MCF 10A (cell line): ENCODE results near the gene DUSP9. TPM values are rescaled to one million over a fixed set of nuclear protein-coding genes. Genes with fewer than 3 reads are reported as not detected.
A peak's percentile ranks its signal among the peaks of the same experiment; 100 is the strongest.

Experiments
- BruUV-seq: library from RNA; stranded (reverse); fragments of 400-500 nt; replicated peaks from 2 replicates; lab custom pipeline; 2021; lab: Mats Ljungman, UMichigan
- CTCF ChIA-PET: fragments of 300-600 bp; sonication (Branson Sonifier 250); formaldehyde crosslinking; extraction: SDS; loops from one replicate; lab custom pipeline; 2021; ENCODE audit warnings: antibody characterized with exemption, inconsistent platforms; lab: Yijun Ruan, JAX
- POLR2A ChIA-PET: fragments of 300-600, 350-650 bp; sonication (Branson Sonifier 250); formaldehyde crosslinking; extraction: SDS; loops from one replicate; lab custom pipeline; 2020; ENCODE audit warnings: antibody characterized with exemption, inconsistent platforms; lab: Yijun Ruan, JAX
- DNase-seq: peaks from one replicate; pipeline ENCODE4 v3.0.0-alpha.2; 2018; ENCODE audit not compliant: unreplicated experiment
- H3K27ac Mint-ChIP-seq: one replicate; pipeline ENCODE4 v1.8.0; 2022; ENCODE audit warnings: mild to moderate bottlenecking, low read depth, mixed read lengths; ENCODE audit not compliant: unreplicated experiment
- H3K27me3 Mint-ChIP-seq: one replicate; pipeline ENCODE4 v1.8.0; 2022; ENCODE audit warnings: mixed read lengths; ENCODE audit not compliant: insufficient read depth, unreplicated experiment
- H3K36me3 Mint-ChIP-seq: one replicate; pipeline ENCODE4 v1.8.0; 2022; ENCODE audit warnings: mild to moderate bottlenecking, moderate library complexity, mixed read lengths; ENCODE audit not compliant: insufficient read depth, unreplicated experiment
- H3K4me1 Mint-ChIP-seq: one replicate; pipeline ENCODE4 v1.8.0; 2022; ENCODE audit warnings: mixed read lengths; ENCODE audit not compliant: insufficient read depth, unreplicated experiment
- H3K4me3 Mint-ChIP-seq: one replicate; pipeline ENCODE4 v1.8.0; 2022; ENCODE audit warnings: mild to moderate bottlenecking, moderate library complexity, mixed read lengths; ENCODE audit not compliant: unreplicated experiment
- H3K9me3 Mint-ChIP-seq: one replicate; pipeline ENCODE4 v1.8.0; 2022; ENCODE audit warnings: mixed read lengths; ENCODE audit not compliant: unreplicated experiment
- intact Hi-C: fragments of 100-400 bp; cut with micrococcal nuclease; formaldehyde crosslinking; loops from 2 replicates; pipeline ENCODE4 v1.14.1; 2022
- total RNA-seq: library from RNA; stranded (reverse); gene quantifications from 2 replicates; pipeline ENCODE4 v1.2.3, GENCODE V29; 2022
- TF ChIP-seq, protein P1 (sequence below): fragments of 200-600 bp; IDR thresholded peaks from one replicate; pipeline ENCODE4 v1.8.0; 2022; ENCODE audit warnings: antibody characterized with exemption, mild to moderate bottlenecking; ENCODE audit not compliant: unreplicated experiment

The DUSP9 gene
- total RNA-seq, 1 experiment from 2014 or later = not detected

DNA sequence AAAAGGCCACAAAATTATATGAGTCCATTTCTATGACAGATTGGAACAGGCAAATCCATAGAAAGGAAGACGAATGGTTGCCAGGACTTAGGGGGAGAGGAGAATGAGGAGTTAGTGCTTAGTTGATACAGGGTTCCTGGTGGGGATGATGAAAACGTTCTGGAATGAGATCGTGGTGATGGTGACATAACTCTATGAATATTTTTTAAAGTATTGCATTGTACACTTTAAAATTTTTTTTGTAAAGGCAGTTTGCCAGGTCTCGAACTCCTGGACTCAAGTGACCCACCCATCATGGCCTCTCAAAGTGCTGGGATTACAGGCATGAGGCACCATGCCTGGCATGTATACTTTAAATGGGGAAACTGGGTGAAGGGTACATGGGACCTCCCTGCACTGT, 38.2 kb upstream of the DUSP9 start:
- no TSS peak for BruUV-seq
- H3K9me3 Mint-ChIP-seq = peaks cover 6% of the 10 kb centered on the region
- POLR2A ChIA-PET = interaction anchor here (0.7 to 1.3 kb wide), 3 partner anchors 9 to 646 kb away, joined by 3 to 6 read pairs (median 3); partner anchors contain the start of genes IDH3G and SSR4

DNA sequence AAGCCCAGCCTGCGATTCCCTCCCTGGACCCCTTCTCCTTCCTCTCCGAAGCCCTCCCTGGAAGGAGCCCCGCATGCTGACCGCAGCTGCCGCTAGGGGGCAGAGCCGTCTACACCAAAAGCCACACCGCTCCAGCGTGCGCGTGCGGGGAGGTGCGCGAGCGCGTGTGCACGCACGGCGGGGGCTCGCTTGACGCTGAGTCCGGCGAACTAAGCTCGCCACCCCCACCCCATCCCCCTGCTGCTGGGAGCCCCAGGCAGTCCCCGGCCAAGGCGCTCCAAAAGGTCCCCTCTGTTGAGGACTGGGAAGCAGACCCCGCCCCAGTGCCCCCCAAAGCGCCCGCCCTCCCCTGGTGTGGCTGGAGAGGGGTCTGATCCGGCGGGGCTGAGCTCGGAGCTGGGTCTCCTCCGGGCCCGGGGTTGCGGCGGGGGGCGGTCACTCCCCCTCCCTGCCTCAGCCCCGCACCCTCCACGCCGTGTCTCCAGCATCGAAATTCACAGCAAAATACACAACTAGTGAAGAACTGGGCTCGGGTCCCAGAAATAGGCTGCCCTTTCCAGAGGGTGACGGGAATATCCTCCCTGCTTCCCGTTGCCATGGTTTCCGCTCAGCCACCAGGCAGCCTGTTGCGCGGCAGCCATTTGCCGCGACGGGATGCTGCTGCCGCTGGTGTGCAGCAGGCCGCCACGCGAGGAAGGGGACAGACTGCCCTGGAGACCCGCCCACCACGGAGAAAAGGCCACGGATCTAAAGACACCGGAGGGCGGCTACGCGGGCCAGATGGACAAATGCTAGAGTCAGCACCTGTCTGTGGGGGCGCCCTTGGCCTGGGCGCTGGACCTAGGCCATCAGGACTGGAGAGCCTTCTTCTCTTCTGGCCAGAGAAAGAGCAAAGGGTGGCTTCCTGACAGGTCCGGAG, 36.8 kb upstream of the DUSP9 start:
- no peak overlapping the region for H3K27ac Mint-ChIP-seq
- intact Hi-C loops = no loop called here
- H3K36me3 Mint-ChIP-seq = no peaks in the 10 kb centered on the region
- peaks cover 21% of the 10 kb centered on the region for H3K27me3 Mint-ChIP-seq
- TF ChIP-seq, protein P1, sequence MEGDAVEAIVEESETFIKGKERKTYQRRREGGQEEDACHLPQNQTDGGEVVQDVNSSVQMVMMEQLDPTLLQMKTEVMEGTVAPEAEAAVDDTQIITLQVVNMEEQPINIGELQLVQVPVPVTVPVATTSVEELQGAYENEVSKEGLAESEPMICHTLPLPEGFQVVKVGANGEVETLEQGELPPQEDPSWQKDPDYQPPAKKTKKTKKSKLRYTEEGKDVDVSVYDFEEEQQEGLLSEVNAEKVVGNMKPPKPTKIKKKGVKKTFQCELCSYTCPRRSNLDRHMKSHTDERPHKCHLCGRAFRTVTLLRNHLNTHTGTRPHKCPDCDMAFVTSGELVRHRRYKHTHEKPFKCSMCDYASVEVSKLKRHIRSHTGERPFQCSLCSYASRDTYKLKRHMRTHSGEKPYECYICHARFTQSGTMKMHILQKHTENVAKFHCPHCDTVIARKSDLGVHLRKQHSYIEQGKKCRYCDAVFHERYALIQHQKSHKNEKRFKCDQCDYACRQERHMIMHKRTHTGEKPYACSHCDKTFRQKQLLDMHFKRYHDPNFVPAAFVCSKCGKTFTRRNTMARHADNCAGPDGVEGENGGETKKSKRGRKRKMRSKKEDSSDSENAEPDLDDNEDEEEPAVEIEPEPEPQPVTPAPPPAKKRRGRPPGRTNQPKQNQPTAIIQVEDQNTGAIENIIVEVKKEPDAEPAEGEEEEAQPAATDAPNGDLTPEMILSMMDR = peak; percentile 67
- peaks cover 7% of the 10 kb centered on the region for H3K9me3 Mint-ChIP-seq
- H3K4me1 Mint-ChIP-seq = no peaks in the 10 kb centered on the region
- peak; percentile 61 for DNase-seq
- ChIA-PET CTCF (interaction anchor here (0.6 to 5.5 kb wide), 12 partner anchors 8 to 667 kb away, joined by 3 to 45 read pairs (median 6); partner anchors contain the start of gene CCNQ), POLR2A (interaction anchor here (0.8 to 1.3 kb wide), 4 partner anchors 10 to 184 kb away, joined by 3 to 6 read pairs (median 3); partner anchors contain the start of genes CCNQ, IDH3G and SSR4)
- H3K4me3 Mint-ChIP-seq = peak overlapping the region; percentile 10
- no TSS peak for BruUV-seq

More for the DNA sequence above, 38.2 kb upstream of the DUSP9 start:
- Mint-ChIP-seq H3K36me3 (no peaks in the 10 kb centered on the region), H3K4me1 (no peaks in the 10 kb centered on the region), H3K27me3 (peaks cover 7% of the 10 kb centered on the region), H3K4me3 (no peak overlapping the region), H3K27ac (no peak overlapping the region)
- TF ChIP-seq, protein P1 = no peak
- DNase-seq = no peak
- CTCF ChIA-PET = interaction anchor here (0.6 to 5.5 kb wide), 14 partner anchors 9 to 665 kb away, joined by 3 to 45 read pairs (median 4); partner anchors contain the start of genes CCNQ and SLC6A8
- intact Hi-C loops = no loop called here

DNA sequence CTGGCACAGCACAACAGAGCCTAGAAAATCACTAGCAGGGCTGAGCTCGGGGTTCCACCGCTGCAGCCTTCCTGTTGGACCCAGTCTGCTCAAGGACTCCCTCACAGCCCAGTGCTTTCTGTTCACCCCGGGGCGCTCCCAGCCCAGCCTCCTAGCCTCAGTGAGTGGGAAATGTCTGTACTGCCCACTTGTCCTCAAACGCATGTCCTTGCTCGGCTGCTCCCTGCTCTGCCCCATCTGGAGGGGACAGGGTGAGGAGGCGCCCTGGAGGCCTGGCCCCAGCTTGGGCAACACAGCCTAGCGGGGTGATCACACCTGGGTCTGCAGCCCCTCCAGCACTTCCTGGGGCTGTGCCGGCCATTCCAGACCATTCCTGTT, 36.2 kb upstream of the DUSP9 start:
- intact Hi-C loops = no loop called here
- Mint-ChIP-seq H3K27me3 (peaks cover 28% of the 10 kb centered on the region), H3K27ac (no peak overlapping the region), H3K4me1 (no peaks in the 10 kb centered on the region), H3K4me3 (peak overlapping the region; percentile 10), H3K9me3 (peaks cover 7% of the 10 kb centered on the region), H3K36me3 (no peaks in the 10 kb centered on the region)
- CTCF ChIA-PET = interaction anchor here (0.6 to 5.5 kb wide), 2 partner anchors 9 to 58 kb away, joined by 3 to 45 read pairs; no protein-coding TSS in a partner anchor
- POLR2A ChIA-PET = interaction anchor here (1.0 kb wide), 1 partner anchor 12 kb away, joined by 3 read pairs; the partner anchor contains the start of gene CCNQ
- no TSS peak for BruUV-seq
- DNase-seq = no peak
- TF ChIP-seq, protein P1 = no peak
